Large intestine (tissue), 3 donors: ENCODE measurements around the gene ASCC3. TPM values are rescaled to one million over a fixed set of nuclear protein-coding genes. Genes with fewer than 3 reads are reported as not detected.
A peak's percentile ranks its signal among the peaks of the same experiment; 100 is the strongest.
"Not testable (repeated sequence)": the region's sequence is repeated elsewhere in the genome, so short reads cannot be mapped to it uniquely, and the experiment has no call there.

Experiments used
- DNase-seq, 2 donors: peaks; one replicate each; pipeline versions ENCODE4 v3.0.0 to v3.0.0-alpha.2; 2013
- H3K27ac ChIP-seq: one replicate; pipeline ENCODE4 v1.5.1; 2013; ENCODE audit warnings: low read length
- H3K27me3 ChIP-seq: 2 replicates; pipeline ENCODE4 v1.6.1; 2013; ENCODE audit warnings: low read length; ENCODE audit not compliant: control insufficient read depth, insufficient read depth
- H3K36me3 ChIP-seq: 2 replicates; pipeline ENCODE4 v1.6.1; 2013; ENCODE audit warnings: low read length; ENCODE audit not compliant: control insufficient read depth, insufficient read depth
- H3K4me1 ChIP-seq: one replicate; pipeline ENCODE4 v1.6.1; 2013; ENCODE audit warnings: low read length; ENCODE audit not compliant: control insufficient read depth, insufficient read depth
- H3K4me3 ChIP-seq: one replicate; pipeline ENCODE4 v1.5.1; 2013; ENCODE audit warnings: low read length
- H3K9me3 ChIP-seq: one replicate; pipeline ENCODE4 v1.6.1; 2013; ENCODE audit warnings: mild to moderate bottlenecking, low read depth, low read length, moderate library complexity; ENCODE audit not compliant: control insufficient read depth
- WGBS: methylation state at CpG from one replicate; pipeline ENCODE4 v1.1.5; 2013; ENCODE audit warnings: low lambda C conversion rate; ENCODE audit not compliant: insufficient coverage; 5-methylcytosine and 5-hydroxymethylcytosine counted together
- polyA plus RNA-seq: library from polyadenylated mRNA; unstranded; fragments of 120-200 nt; gene quantifications from one replicate; pipeline ENCODE4 v1.2.1, GENCODE V29; 2013

ASCC3 gene
- polyA plus RNA-seq, 1 donor: 25.8 TPM

DNA sequence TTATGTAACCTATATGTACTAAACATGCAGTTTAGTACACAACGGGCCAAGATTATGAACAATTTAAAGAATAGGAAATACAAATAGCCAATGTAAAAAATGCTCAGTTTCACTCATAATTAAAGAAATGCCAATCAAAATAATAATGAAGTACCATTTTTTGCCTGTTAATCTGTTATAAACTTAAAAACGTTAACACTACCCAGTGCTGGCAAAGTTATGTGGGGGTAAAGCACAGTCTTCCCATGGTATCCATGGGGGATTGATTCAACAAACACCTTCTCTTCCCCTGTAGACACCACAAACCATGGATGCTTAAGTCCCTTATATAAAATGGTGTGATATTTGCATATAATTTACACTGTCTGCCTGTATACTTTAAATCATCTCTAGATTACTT is 211.1 kb downstream of the ASCC3 start:
- H3K4me1 ChIP-seq: no peaks in the 10 kb centered on the region
- no peaks in the 10 kb centered on the region for H3K27me3 ChIP-seq
- H3K9me3 ChIP-seq: no peaks in the 10 kb centered on the region
- no peak overlapping the region for H3K4me3 ChIP-seq
- H3K36me3 ChIP-seq: no peaks in the 10 kb centered on the region
- no peak for DNase-seq
- no peak overlapping the region for H3K27ac ChIP-seq
- 100% methylated on average over 2 of the region's 2 CpGs for WGBS

- Histone ChIP-seq H3K4me3 (no peak overlapping the region), H3K9me3 (no peaks in the 10 kb centered on the region), H3K27me3 (no peaks in the 10 kb centered on the region), H3K4me1 (no peaks in the 10 kb centered on the region), H3K27ac (no peak overlapping the region), H3K36me3 (peaks cover 2% of the 10 kb centered on the region)
- WGBS: no CpG with 5 or more reads among the region's 1 CpG
- no peak for DNase-seq
Measured at GRCh38 chr6:100665041-100665380, 216.1 kb downstream of the ASCC3 start.

- no peaks in the 10 kb centered on the region for H3K4me1 ChIP-seq
- no peaks in the 10 kb centered on the region for H3K9me3 ChIP-seq
- no peak overlapping the region for H3K27ac ChIP-seq
- no peaks in the 10 kb centered on the region for H3K27me3 ChIP-seq
- peaks cover 2% of the 10 kb centered on the region for H3K36me3 ChIP-seq
- no peak overlapping the region for H3K4me3 ChIP-seq
- no peak for DNase-seq
Measured at GRCh38 chr6:100664274-100665040, 216.7 kb downstream of the ASCC3 start.

GRCh38 chr6:100663219-100663863 is 217.8 kb downstream of the ASCC3 start:
- DNase-seq: no peak
- WGBS: 92% methylated on average over 2 of the region's 5 CpGs

DNA sequence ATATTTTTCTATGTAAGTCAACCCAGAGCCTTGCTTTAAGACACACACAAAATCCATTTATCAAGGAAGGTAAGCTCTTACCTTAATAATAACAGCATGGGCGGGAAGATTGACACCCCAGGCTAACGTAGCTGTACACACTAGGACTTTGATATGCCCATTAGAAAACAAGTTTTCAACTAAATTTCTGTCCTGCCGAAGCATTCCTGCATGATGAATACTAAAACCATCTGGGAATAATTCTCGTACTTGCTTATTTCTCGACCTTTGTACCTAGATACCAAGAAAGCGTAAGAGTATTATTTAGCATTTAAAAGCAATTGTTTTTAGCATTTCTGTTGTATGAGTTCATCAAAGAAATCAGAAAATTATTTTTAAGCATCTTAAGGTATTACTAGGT is 218.9 kb downstream of the ASCC3 start:
- Histone ChIP-seq H3K4me3 (no peak overlapping the region), H3K27ac (no peak overlapping the region), H3K9me3 (no peaks in the 10 kb centered on the region), H3K36me3 (peaks cover 2% of the 10 kb centered on the region), H3K27me3 (no peaks in the 10 kb centered on the region), H3K4me1 (no peaks in the 10 kb centered on the region)
- WGBS: 83% methylated on average over 1 of the region's 6 CpGs
- no peak for DNase-seq

More at GRCh38 chr6:100663219-100663863, 217.8 kb downstream of the ASCC3 start:
- Histone ChIP-seq H3K27ac (no peak overlapping the region), H3K36me3 (peaks cover 2% of the 10 kb centered on the region), H3K4me1 (no peaks in the 10 kb centered on the region), H3K4me3 (no peak overlapping the region), H3K27me3 (no peaks in the 10 kb centered on the region), H3K9me3 (no peaks in the 10 kb centered on the region)

DNA sequence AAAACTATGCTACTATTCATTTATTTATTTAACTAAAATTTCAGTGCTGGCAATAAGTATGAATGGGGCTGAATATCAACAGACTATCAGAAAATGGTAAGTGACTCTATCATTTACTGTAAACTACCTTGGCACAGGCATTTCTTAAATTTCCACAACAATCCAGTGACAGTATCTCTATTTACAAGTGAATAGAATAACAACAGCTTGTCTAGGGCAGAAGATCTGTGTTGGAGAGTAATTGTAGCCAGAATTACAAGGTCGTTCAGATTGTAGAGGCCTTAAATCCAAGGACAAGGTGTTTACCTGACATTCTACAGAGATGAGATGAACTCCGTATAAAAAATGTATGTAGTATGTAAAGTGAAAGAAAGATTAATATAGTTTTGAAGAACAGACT is 222.6 kb downstream of the ASCC3 start:
- no peak overlapping the region for H3K27ac ChIP-seq
- H3K4me1 ChIP-seq: no peaks in the 10 kb centered on the region
- H3K27me3 ChIP-seq: no peaks in the 10 kb centered on the region
- 86% methylated on average over 1 of the region's 2 CpGs for WGBS
- no peak overlapping the region for H3K4me3 ChIP-seq
- peaks cover 4% of the 10 kb centered on the region for H3K36me3 ChIP-seq
- no peaks in the 10 kb centered on the region for H3K9me3 ChIP-seq
- no peak for DNase-seq

DNA sequence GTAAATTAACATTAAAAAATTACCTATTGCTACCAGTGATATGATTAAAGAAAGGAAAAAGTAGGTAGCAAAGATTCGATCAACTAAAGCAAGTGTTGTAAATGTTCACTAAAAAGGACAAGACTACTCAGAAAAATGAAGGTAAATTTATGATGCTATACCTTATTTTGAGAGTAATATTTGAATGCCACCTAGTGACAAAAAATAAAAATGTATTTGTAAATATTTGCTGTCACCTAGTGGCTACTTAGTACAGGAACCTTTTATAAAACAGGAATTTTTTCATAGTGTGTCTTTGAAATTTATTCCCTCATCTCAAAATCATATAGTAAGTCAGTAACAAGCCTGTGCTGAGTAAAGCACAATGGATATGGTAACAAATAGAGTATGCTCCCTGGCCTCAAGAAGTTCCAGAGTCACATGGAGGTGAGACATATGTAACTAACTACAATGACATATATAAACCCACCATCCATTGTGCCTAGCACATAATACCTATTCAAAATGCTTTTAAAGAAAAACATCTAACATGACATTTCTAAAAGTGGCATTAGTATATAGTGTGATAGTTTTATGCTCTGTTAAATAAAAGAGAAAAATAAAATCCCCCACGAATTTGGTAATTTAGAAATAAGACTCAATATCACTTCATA is 223.3 kb downstream of the ASCC3 start:
- H3K27ac ChIP-seq: no peak overlapping the region
- H3K36me3 ChIP-seq: peaks cover 4% of the 10 kb centered on the region
- H3K9me3 ChIP-seq: no peaks in the 10 kb centered on the region
- no peak overlapping the region for H3K4me3 ChIP-seq
- no peak for DNase-seq
- H3K27me3 ChIP-seq: no peaks in the 10 kb centered on the region
- no peaks in the 10 kb centered on the region for H3K4me1 ChIP-seq
- WGBS: 100% methylated on average over 1 of the region's 2 CpGs

DNA sequence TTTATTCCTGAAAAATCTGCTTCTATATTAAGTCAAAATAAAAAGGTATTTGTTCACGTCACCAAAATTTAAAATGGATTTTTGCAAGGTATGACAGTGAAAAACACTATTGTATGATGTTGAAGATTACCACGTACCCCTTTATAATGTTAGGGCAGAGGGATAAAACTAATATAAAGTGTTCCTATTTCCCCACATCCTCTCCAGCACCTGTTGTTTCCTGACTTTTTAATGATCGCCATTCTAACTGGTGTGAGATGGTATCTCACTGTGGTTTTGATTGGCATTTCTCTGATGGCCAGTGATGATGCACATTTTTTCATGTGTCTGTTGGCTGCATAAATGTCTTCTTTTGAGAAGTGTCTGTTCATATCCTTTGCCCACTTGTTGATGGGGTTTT is 240.0 kb downstream of the ASCC3 start:
- H3K27me3 ChIP-seq, DNase-seq, H3K9me3 ChIP-seq, H3K4me3 ChIP-seq, H3K4me1 ChIP-seq, H3K27ac ChIP-seq: not testable (repeated sequence)
- peaks cover 18% of the 10 kb centered on the region for H3K36me3 ChIP-seq
- 100% methylated on average over 1 of the region's 3 CpGs for WGBS

DNA sequence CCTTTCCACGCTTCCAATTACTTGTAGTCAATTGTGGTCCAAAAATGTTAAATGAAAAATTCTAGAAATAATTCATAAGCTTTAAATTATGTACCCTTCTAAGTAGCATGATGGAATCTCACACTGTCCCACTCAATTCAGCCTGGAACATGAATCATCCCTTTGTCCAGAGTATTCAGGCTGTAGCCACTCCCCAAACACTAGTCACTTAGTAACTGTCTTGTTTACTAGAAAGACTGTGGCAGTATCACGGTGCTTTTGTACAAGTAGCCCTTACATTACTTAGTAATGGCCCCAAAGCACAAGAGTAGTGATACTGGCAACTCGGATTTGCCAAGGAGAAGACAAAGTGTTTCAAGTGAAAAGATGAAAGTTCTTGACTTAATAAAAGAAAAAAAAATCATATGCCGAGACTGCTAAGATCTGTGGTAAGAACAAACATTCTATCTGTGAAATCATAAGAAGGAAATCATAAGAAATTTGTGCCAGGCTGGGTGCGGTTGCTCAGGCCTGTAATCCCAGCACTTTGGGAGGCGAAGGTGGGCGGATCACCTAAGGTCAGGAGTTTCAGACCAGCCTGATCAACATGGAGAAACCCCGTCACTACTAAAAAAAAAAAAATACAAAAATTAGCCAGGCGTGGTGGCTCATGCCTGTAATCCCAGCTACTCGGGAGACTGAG is 247.9 kb downstream of the ASCC3 start:
- Histone ChIP-seq H3K4me1 (no peaks in the 10 kb centered on the region), H3K27ac (no peak overlapping the region)

GRCh38 chr6:100630536-100630935 is 250.6 kb downstream of the ASCC3 start:
- WGBS: 100% methylated on average over 1 of the region's 2 CpGs
- DNase-seq: no peak
- Histone ChIP-seq H3K36me3 (peaks cover 6% of the 10 kb centered on the region), H3K27me3 (no peaks in the 10 kb centered on the region), H3K27ac (no peak overlapping the region), H3K4me1 (no peaks in the 10 kb centered on the region), H3K4me3 (no peak overlapping the region), H3K9me3 (no peaks in the 10 kb centered on the region)

More for the DNA sequence above, 247.9 kb downstream of the ASCC3 start:
- Histone ChIP-seq H3K27me3 (no peaks in the 10 kb centered on the region), H3K36me3 (peaks cover 8% of the 10 kb centered on the region), H3K9me3 (no peaks in the 10 kb centered on the region), H3K4me3 (no peak overlapping the region)
- DNase-seq: peak in 1 of 2 donors; percentile 4
- no CpG with 5 or more reads among the region's 10 CpGs for WGBS
